HG03064 (cell line): ENCODE data around the gene PLEKHG4B.
A peak's percentile ranks its signal among the peaks of the same experiment; 100 is the strongest.
"Not testable (repeated sequence)": the region's sequence is repeated elsewhere in the genome, so short reads cannot be mapped to it uniquely, and the experiment has no call there.

Source experiments
- ATAC-seq: cut with Tn5 transposase; IDR thresholded peaks from one replicate; pipeline ENCODE4 v1.9.1; 2021; ENCODE audit warnings: low read depth; ENCODE audit not compliant: unreplicated experiment

PLEKHG4B gene

GRCh38 chr5:217494-218456 is 125.8 kb downstream of the PLEKHG4B start, which contains the start of the genes CCDC127 and SDHA:
CCDC127 (minus strand) TSS chr5:218153; CDS start chr5:216849, 1,304 bp downstream.
SDHA (plus strand) TSS chr5:218320; CDS start chr5:218356, 36 bp downstream.
- ATAC-seq = peak; percentile 65

- ATAC-seq = peak; percentile 31
These were observed 126.7 kb downstream of the PLEKHG4B start for GRCh38 chr5:218457-219291.

GRCh38 chr5:219460-219863 is 127.5 kb downstream of the PLEKHG4B start:
- ATAC-seq = no peak

GRCh38 chr5:219991-220390 is 128.0 kb downstream of the PLEKHG4B start:
- ATAC-seq = no peak

- ATAC-seq = not testable (repeated sequence)
These were observed 131.2 kb downstream of the PLEKHG4B start for GRCh38 chr5:222951-223715.

- ATAC-seq = no peak
These were observed 131.8 kb downstream of the PLEKHG4B start for GRCh38 chr5:223791-224190.

GRCh38 chr5:225334-225733 is 133.4 kb downstream of the PLEKHG4B start:
- no peak for ATAC-seq

- not testable (repeated sequence) for ATAC-seq
These were observed 135.4 kb downstream of the PLEKHG4B start for GRCh38 chr5:227375-227774.

- no peak for ATAC-seq
These were observed 136.9 kb downstream of the PLEKHG4B start for GRCh38 chr5:228886-229285.

GRCh38 chr5:230711-231110 is 138.7 kb downstream of the PLEKHG4B start:
- ATAC-seq = no peak

- ATAC-seq = no peak
These were observed 139.7 kb downstream of the PLEKHG4B start for GRCh38 chr5:231661-232060.

GRCh38 chr5:233426-233825 is 141.5 kb downstream of the PLEKHG4B start:
- not testable (repeated sequence) for ATAC-seq

GRCh38 chr5:234450-234849 is 142.5 kb downstream of the PLEKHG4B start:
- ATAC-seq = no peak

- not testable (repeated sequence) for ATAC-seq
These were observed 143.6 kb downstream of the PLEKHG4B start for GRCh38 chr5:235527-235926.

GRCh38 chr5:237931-238330 is 146.0 kb downstream of the PLEKHG4B start:
- ATAC-seq = not testable (repeated sequence)
